HG02852 (cell line): Measurements from ENCODE around the gene KRTAP10-1.
"Not testable (repeated sequence)": the region's sequence is repeated elsewhere in the genome, so short reads cannot be mapped to it uniquely, and the experiment has no call there.

Experiments used
- ATAC-seq: cut with Tn5 transposase; IDR thresholded peaks from one replicate; pipeline ENCODE4 v1.9.1; 2021; ENCODE audit warnings: mild to moderate bottlenecking, moderate library complexity; ENCODE audit not compliant: unreplicated experiment

Gene KRTAP10-1, protein sequence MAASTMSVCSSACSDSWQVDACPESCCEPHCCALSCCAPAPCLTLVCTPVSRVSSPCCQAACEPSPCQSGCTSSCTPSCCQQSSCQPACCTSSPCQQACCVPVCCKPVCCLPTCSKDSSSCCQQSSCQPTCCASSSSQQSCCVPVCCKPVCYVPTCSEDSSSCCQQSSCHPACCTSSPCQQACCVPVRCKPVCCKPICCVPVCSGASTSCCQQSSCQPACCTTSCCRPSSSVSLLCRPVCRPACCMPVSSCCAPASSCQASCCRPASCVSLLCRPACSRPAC

GRCh38 chr21:44539991-44540666, at the start of gene KRTAP10-1:
Gene KRTAP10-1 (minus strand): TSS chr21:44540195. CDS start chr21:44540150, 45 bp downstream.
- no peak for ATAC-seq

GRCh38 chr21:44589094-44589493, 49.1 kb upstream of the KRTAP10-1 start:
- ATAC-seq: no peak

GRCh38 chr21:44585892-44586291, 45.9 kb upstream of the KRTAP10-1 start:
- ATAC-seq: no peak

- ATAC-seq: no peak
These were observed 43.8 kb upstream of the KRTAP10-1 start for GRCh38 chr21:44583800-44584147.

DNA sequence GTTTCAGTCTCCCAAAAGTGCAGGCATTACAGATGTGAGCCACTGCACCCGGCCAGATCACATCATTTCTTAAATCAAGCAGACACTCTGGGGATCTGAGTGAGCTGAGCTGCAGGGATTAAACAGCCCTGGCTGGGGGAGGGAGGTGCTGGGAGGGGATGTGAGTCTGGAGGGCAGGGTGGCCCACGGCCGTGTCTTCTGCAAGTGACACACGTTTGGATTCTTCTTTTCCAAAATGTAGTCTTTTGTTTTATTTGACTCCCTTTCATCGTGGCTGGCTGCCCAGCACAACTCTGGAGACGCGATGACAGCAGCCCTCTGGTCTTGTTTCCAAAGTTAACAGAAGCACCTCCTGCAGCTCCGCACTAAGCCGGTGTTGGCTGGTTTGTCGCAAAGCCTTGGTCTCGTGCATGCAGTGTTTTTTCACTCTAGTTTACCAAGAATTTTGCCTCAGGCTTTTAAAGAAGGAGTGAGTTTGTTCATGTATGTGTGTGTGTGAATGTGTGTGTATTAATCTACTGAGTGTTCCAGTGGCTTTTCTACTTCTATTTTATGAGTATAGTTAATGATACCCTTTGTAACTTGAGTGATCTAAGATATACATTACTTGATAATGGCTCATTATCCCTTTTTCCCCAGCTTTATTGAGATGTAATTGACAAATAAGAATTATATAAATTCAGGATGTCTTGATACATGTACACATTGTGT, 43.2 kb upstream of the KRTAP10-1 start:
- ATAC-seq: no peak

- no peak for ATAC-seq
These were observed 42.1 kb upstream of the KRTAP10-1 start for GRCh38 chr21:44582055-44582454.

GRCh38 chr21:44581158-44581557, 41.2 kb upstream of the KRTAP10-1 start:
- no peak for ATAC-seq

- ATAC-seq: not testable (repeated sequence)
These were observed 40.3 kb upstream of the KRTAP10-1 start, which contains the start of gene KRTAP10-5 for GRCh38 chr21:44580231-44580821. Gene KRTAP10-5 (minus strand): TSS chr21:44580604. CDS start chr21:44580578, 26 bp downstream.

GRCh38 chr21:44579833-44580144, 39.8 kb upstream of the KRTAP10-1 start:
- no peak for ATAC-seq

GRCh38 chr21:44579056-44579832, 39.2 kb upstream of the KRTAP10-1 start:
- no peak for ATAC-seq

GRCh38 chr21:44578371-44579055, 38.5 kb upstream of the KRTAP10-1 start:
- ATAC-seq: no peak

DNA sequence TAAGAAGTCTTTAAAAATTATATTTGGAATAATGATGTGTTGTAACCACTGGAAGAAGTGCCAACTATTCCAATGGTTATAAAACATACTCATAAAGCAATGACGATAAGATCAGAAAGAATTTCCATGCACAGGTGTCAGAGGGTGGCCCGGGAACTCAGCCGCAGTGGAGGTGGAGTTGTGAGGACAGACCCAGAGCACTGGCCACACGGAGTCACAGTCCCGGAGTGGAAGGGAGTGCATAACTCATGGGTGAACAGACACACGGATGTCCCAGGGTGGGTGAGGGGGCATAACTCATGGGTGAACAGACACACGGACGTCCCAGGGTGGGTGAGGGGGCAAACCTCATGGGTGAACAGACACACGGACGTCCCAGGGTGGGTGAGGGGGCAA, 36.0 kb upstream of the KRTAP10-1 start:
- ATAC-seq: no peak

GRCh38 chr21:44575307-44576024, 35.5 kb upstream of the KRTAP10-1 start:
- no peak for ATAC-seq

GRCh38 chr21:44574457-44575306, 34.7 kb upstream of the KRTAP10-1 start:
- ATAC-seq: no peak

DNA sequence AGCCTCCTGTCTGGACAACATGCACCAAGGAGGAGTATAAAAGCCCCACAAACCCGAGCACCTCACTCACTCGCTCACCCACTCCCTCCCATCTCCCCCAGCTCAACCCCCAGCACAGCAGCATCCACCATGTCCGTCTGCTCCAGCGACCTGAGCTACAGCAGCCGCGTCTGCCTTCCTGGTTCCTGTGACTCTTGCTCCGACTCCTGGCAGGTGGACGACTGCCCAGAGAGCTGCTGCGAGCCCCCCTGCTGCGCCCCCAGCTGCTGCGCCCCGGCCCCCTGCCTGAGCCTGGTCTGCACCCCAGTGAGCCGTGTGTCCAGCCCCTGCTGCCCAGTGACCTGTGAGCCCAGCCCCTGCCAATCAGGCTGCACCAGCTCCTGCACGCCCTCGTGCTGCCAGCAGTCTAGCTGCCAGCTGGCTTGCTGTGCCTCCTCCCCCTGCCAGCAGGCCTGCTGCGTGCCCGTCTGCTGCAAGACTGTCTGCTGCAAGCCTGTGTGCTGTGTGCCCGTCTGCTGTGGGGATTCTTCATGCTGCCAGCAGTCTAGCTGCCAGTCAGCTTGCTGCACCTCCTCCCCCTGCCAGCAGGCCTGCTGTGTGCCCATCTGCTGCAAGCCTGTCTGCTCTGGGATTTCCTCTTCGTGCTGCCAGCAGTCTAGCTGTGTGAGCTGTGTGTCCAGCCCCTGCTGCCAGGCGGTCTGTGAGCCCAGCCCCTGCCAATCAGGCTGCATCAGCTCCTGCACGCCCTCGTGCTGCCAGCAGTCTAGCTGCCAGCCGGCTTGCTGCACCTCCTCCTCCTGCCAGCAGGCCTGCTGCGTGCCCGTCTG, 33.8 kb upstream of the KRTAP10-1 start, which contains the start of gene KRTAP10-4:
TSS of gene KRTAP10-4 (plus strand) at position 100 of the 827 bp plus-strand sequence. CDS start at position 130, 30 bp downstream.
- not testable (repeated sequence) for ATAC-seq

DNA sequence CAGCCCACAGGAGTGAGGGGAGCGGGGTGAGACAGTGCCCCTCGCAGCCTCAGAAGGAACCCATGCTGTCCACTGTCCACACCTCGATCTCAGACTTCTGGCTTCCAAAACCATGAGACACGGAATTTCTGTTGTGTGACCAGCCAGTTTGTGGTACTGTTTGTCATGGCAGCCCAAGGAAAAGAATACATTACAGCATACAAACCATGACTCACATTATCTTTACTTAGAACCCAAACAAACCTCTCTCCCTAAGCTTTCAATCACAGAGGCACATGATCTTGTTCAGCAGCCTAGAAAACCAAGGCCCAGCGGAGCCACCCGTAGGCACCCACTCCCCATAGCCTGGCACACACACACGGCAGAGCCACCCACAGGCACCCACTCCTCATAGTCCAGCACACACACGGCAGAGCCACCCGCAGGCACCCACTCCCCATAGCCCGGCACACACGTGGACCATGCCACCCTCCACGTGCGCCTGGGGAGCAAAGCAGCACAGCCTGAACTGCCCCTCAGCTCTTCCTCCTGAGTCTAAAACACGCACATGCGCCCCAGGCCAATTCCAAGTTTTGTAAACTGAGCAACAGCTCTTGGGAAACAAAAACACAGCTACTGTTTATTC, 33.1 kb upstream of the KRTAP10-1 start:
- no peak for ATAC-seq
